Mesothelial cell of epicardium (in vitro differentiated cells): ENCODE measurements around the gene SCGB1C2. TPM values are rescaled to one million over a fixed set of nuclear protein-coding genes. Genes with fewer than 3 reads are reported as not detected.

Experiments used
- DNase-seq, 2 experiments: peaks; one replicate each; pipeline ENCODE4 v3.0.0; 2021; ENCODE audit warnings: low spot score in 2 of 2; ENCODE audit not compliant: unreplicated experiment in 2 of 2
- H3K27ac Mint-ChIP-seq: 2 replicates; pipeline ENCODE4 v1.8.0; 2021; ENCODE audit warnings: mixed read lengths
- H3K27me3 Mint-ChIP-seq: 2 replicates; pipeline ENCODE4 v1.8.0; 2021; ENCODE audit warnings: low read depth, mixed read lengths
- H3K36me3 Mint-ChIP-seq: 2 replicates; pipeline ENCODE4 v1.8.0; 2021; ENCODE audit warnings: mixed read lengths
- H3K4me1 Mint-ChIP-seq: 2 replicates; pipeline ENCODE4 v1.8.0; 2021; ENCODE audit warnings: mixed read lengths
- H3K4me3 Mint-ChIP-seq: 2 replicates; pipeline ENCODE4 v1.8.0; 2021; ENCODE audit warnings: mild to moderate bottlenecking, moderate library complexity, mixed read lengths
- H3K9me3 Mint-ChIP-seq: 2 replicates; pipeline ENCODE4 v1.8.0; 2021; ENCODE audit warnings: mixed read lengths
- CTCF ChIP-seq: fragments of 200-600 bp; sonication (generic); IDR thresholded peaks from one replicate; pipeline ENCODE4 v1.5.0; 2021; ENCODE audit warnings: antibody characterized with exemption; ENCODE audit not compliant: unreplicated experiment
- total RNA-seq: library from RNA; stranded (reverse); gene quantifications from 3 replicates; pipeline ENCODE4 v1.2.1, GENCODE V29; 2021

SCGB1C2 gene
- total RNA-seq, 1 donor from 2014 or later: not detected

- Mint-ChIP-seq H3K4me3 (no peak overlapping the region), H3K27ac (no peak overlapping the region), H3K36me3 (peaks cover 19% of the 10 kb centered on the region), H3K4me1 (no peaks in the 10 kb centered on the region), H3K27me3 (no peaks in the 10 kb centered on the region), H3K9me3 (no peaks in the 10 kb centered on the region)
- TF ChIP-seq CTCF: no peak
- peak in 1 of 2 experiments; percentile 13 for DNase-seq
These were observed 9.2 kb downstream of the SCGB1C2 start for GRCh38 chr17:146546-146945.

- no peaks in the 10 kb centered on the region for H3K9me3 Mint-ChIP-seq
- H3K36me3 Mint-ChIP-seq: peaks cover 26% of the 10 kb centered on the region
- DNase-seq: peak in 1 of 2 experiments; percentile 34
- H3K4me3 Mint-ChIP-seq: no peak overlapping the region
- no peaks in the 10 kb centered on the region for H3K4me1 Mint-ChIP-seq
- TF ChIP-seq CTCF: no peak
- H3K27me3 Mint-ChIP-seq: no peaks in the 10 kb centered on the region
- H3K27ac Mint-ChIP-seq: no peak overlapping the region
These were observed 9.8 kb downstream of the SCGB1C2 start for GRCh38 chr17:146983-147761.

- TF ChIP-seq CTCF: no peak
- H3K4me1 Mint-ChIP-seq: no peaks in the 10 kb centered on the region
- no peak overlapping the region for H3K27ac Mint-ChIP-seq
- H3K27me3 Mint-ChIP-seq: no peaks in the 10 kb centered on the region
- H3K9me3 Mint-ChIP-seq: no peaks in the 10 kb centered on the region
- peaks cover 30% of the 10 kb centered on the region for H3K36me3 Mint-ChIP-seq
- no peak overlapping the region for H3K4me3 Mint-ChIP-seq
- DNase-seq: peak in 1 of 2 experiments; percentile 29
These were observed 10.7 kb downstream of the SCGB1C2 start for GRCh38 chr17:147796-148740.

- Mint-ChIP-seq H3K9me3 (no peaks in the 10 kb centered on the region), H3K4me3 (no peak overlapping the region), H3K4me1 (no peaks in the 10 kb centered on the region), H3K27me3 (no peaks in the 10 kb centered on the region), H3K36me3 (peaks cover 33% of the 10 kb centered on the region), H3K27ac (no peak overlapping the region)
- no peak for TF ChIP-seq CTCF
- peak in 1 of 2 experiments; percentile 10 for DNase-seq
These were observed 11.4 kb downstream of the SCGB1C2 start for GRCh38 chr17:148757-149156.

GRCh38 chr17:149231-149630 lies 11.9 kb downstream of the SCGB1C2 start:
- Mint-ChIP-seq H3K27me3 (no peaks in the 10 kb centered on the region), H3K4me1 (no peaks in the 10 kb centered on the region), H3K36me3 (peaks cover 35% of the 10 kb centered on the region), H3K4me3 (no peak overlapping the region), H3K27ac (no peak overlapping the region), H3K9me3 (no peaks in the 10 kb centered on the region)
- peak in 1 of 2 experiments; percentile 14 for DNase-seq
- TF ChIP-seq CTCF: no peak
